ENCODE measurements around the gene NF1.

NF1 gene

GRCh38 chr17:31391496-31391949, 296.7 kb downstream of the NF1 start, which contains the start of gene RAB11FIP4:
Gene RAB11FIP4 (plus strand): TSS chr17:31391675. CDS start chr17:31391853, 178 bp downstream.
- H3K27ac Mint-ChIP-seq = no peak within 1 kb of the TSS
- TF ChIP-seq CTCF (IDR thresholded peaks at IDR 0.05; ENCODE audit: unreplicated experiment in 3 of 3) = no peak
- H3K27me3 Mint-ChIP-seq (ENCODE audit: low read depth) = peaks cover 65% of the 10 kb centered on the region
- H3K4me1 Mint-ChIP-seq = peaks cover 5% of the 10 kb centered on the region
- peak within 1 kb of the TSS; percentile 75 to 79 (median 77) for H3K4me3 Mint-ChIP-seq
- no peaks in the 10 kb centered on the region for H3K36me3 Mint-ChIP-seq (ENCODE audit: low read depth)
- no peaks in the 10 kb centered on the region for H3K9me3 Mint-ChIP-seq

DNA sequence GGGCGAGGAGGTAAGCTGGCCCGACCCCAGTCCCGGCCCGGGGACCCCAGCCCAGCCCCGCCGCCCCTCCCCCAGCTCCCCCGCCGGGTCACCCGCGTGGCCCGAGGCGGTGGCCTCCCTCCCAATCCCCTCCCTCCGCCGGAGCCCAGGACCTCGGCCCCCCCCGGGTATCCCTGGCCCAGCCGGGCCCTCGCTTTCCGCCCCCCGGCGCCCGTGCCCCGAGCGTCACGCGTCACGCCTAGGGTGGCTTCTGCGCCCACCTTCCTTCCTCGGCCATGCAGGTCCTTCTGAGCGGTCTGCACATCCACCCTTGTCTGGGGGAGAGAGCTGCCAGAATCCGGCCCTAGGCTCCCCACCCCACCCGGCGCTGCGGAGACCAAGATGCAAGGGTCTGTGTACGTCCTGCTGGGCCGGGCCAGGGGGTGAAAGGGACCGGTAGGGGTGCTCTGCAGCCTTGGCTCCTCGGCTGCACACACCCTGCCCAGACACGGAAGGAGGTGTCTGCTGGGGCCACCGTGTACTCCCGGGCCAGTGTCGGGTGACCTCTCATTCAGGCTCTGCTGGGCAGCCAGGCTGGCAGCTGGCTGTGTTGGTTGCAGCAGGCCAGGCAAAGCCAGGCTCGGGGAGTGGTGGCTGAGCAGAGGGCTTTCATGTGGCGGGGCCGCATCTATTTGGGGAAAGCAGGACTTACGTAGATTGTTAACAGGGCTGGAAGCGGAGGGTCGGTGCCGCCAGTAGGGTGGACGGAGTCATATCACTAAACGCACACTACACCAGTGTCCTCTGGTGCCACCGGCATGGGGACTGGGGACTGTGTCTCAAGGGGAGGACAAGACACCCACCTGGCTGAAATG, 297.5 kb downstream of the NF1 start:
- no peaks in the 10 kb centered on the region for H3K36me3 Mint-ChIP-seq (ENCODE audit: low read depth)
- H3K27ac Mint-ChIP-seq = no peak overlapping the region
- peak overlapping the region; percentile 67 to 76 (median 72) for H3K4me3 Mint-ChIP-seq
- TF ChIP-seq CTCF (IDR thresholded peaks at IDR 0.05; ENCODE audit: unreplicated experiment in 3 of 3) = no peak
- peaks cover 69% of the 10 kb centered on the region for H3K27me3 Mint-ChIP-seq (ENCODE audit: low read depth)
- peaks cover 5% of the 10 kb centered on the region for H3K4me1 Mint-ChIP-seq
- no peaks in the 10 kb centered on the region for H3K9me3 Mint-ChIP-seq

DNA sequence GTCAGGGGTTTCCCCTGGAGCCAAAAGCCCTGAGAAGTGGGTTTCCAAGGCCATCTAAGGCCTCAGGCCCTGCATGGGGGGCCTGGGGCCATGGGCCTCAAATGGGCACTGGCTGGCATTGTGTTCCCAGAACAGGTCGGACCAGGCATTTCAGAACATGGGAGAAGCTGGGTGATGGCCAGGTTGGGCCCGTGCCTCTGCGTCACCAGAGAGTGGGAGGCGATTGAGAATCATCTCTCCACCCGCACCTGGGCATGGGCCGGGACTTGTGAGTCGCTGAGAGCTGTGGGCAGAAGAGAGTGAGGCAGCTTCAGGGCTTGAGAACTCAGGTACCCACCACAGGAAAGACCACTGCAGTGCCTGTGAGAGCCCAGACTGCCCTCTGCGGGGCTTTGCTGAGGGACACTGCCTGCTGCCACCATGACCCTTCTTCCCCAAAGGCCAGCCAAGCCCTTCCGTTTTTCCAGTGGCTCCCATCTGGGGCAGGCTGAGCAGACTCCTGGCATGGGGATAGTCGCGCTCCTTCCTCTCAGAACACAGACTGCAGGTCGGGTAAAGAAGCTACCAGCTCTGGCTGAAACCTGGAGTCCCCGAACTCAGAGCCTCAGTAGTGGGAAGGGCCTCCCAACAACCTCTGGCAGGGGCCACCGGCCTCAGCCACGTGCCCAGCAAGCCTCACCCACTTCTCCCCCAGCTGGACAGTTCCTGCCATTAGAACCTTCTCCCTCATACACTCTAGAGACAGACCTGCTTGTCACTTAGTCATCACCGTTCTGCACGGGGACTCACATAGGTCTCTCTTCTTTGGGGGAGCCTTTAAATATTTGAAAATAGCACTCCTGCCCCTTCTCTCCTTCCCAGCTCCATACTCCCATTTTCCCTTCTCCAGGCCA, 298.3 kb downstream of the NF1 start:
- no peaks in the 10 kb centered on the region for H3K36me3 Mint-ChIP-seq (ENCODE audit: low read depth)
- TF ChIP-seq CTCF (IDR thresholded peaks at IDR 0.05; ENCODE audit: unreplicated experiment in 3 of 3) = no peak
- H3K9me3 Mint-ChIP-seq = no peaks in the 10 kb centered on the region

GRCh38 chr17:31393749-31394146, 299.0 kb downstream of the NF1 start:
- Mint-ChIP-seq H3K4me3 (peak overlapping the region; percentile 49 to 70 (median 61)), H3K27me3 (ENCODE audit: low read depth) (peaks cover 64% of the 10 kb centered on the region), H3K27ac (no peak overlapping the region), H3K36me3 (ENCODE audit: low read depth) (no peaks in the 10 kb centered on the region), H3K9me3 (no peaks in the 10 kb centered on the region), H3K4me1 (peaks cover 5% of the 10 kb centered on the region)
- no peak for TF ChIP-seq CTCF (IDR thresholded peaks at IDR 0.05; ENCODE audit: unreplicated experiment in 3 of 3)

More for the DNA sequence above, 298.3 kb downstream of the NF1 start:
- peak overlapping the region; percentile 67 to 76 (median 72) for H3K4me3 Mint-ChIP-seq
- H3K27ac Mint-ChIP-seq = no peak overlapping the region
- H3K4me1 Mint-ChIP-seq = peaks cover 5% of the 10 kb centered on the region
- peaks cover 71% of the 10 kb centered on the region for H3K27me3 Mint-ChIP-seq (ENCODE audit: low read depth)

DNA sequence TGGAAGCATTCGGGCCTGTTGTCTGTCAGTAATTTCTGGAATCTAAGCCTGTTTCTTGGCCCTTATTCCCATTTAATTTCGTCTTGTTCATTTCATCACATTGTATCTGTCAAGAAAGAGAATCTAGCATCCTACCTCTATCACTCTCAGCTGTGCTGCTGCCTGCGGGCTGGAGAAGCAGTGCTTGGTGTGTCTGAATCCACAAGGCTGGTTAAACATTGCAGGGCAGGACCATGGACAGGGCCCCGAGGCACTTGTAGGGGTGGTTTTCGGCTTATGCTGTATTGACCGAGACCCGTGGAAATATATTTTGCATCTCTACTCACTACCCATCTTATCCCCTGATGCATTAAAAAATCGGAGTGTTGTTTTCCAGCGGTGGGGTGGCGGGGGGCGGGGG, 299.8 kb downstream of the NF1 start:
- Mint-ChIP-seq H3K4me1 (peaks cover 5% of the 10 kb centered on the region), H3K9me3 (no peaks in the 10 kb centered on the region), H3K27me3 (ENCODE audit: low read depth) (peaks cover 56% of the 10 kb centered on the region), H3K27ac (no peak overlapping the region), H3K36me3 (ENCODE audit: low read depth) (no peaks in the 10 kb centered on the region), H3K4me3 (peak overlapping the region; percentile 56 to 77 (median 62))
- no peak for TF ChIP-seq CTCF (IDR thresholded peaks at IDR 0.05; ENCODE audit: unreplicated experiment in 3 of 3)
